Effector memory CD4-positive, alpha-beta T cell (primary cell): ENCODE measurements around the gene TRIM68.

Experiments
- DNase-seq, 3 donors: peaks; one replicate each; pipeline ENCODE4 v3.0.0-alpha.2; 2020
- H3K27ac ChIP-seq: 2 replicates; pipeline ENCODE4 v1.7.0; 2013; ENCODE audit warnings: mild to moderate bottlenecking, low read length, moderate library complexity; ENCODE audit not compliant: insufficient read depth, poor library complexity, severe bottlenecking
- H3K27me3 ChIP-seq: replicated peaks from 2 replicates; pipeline ENCODE4 v1.7.0; 2013; ENCODE audit warnings: mild to moderate bottlenecking, low read length; ENCODE audit not compliant: insufficient read depth, control insufficient read depth, poor library complexity, severe bottlenecking
- H3K36me3 ChIP-seq: 2 replicates; pipeline ENCODE4 v1.7.0; 2013; ENCODE audit warnings: mild to moderate bottlenecking, low read length, moderate library complexity; ENCODE audit not compliant: control insufficient read depth, insufficient read depth
- H3K4me1 ChIP-seq: 2 replicates; pipeline ENCODE4 v1.7.0; 2013; ENCODE audit warnings: low read length, mild to moderate bottlenecking; ENCODE audit not compliant: control insufficient read depth, insufficient read depth, poor library complexity, severe bottlenecking
- H3K4me3 ChIP-seq: 2 replicates; pipeline ENCODE4 v1.7.0; 2013; ENCODE audit warnings: low read length, low read depth, mild to moderate bottlenecking; ENCODE audit not compliant: insufficient read depth, poor library complexity, severe bottlenecking
- H3K9me3 ChIP-seq: 2 replicates; pipeline ENCODE4 v1.7.0; 2013; ENCODE audit warnings: mild to moderate bottlenecking, low read length, moderate library complexity; ENCODE audit not compliant: control insufficient read depth

The TRIM68 gene

GRCh38 chr11:4607096-4607495 is 935 bp downstream of the TRIM68 start:
- Histone ChIP-seq H3K27ac (no peak overlapping the region), H3K4me1 (peaks cover 7% of the 10 kb centered on the region), H3K36me3 (peaks cover 15% of the 10 kb centered on the region), H3K9me3 (no peaks in the 10 kb centered on the region), H3K27me3 (no peaks in the 10 kb centered on the region), H3K4me3 (peak overlapping the region; percentile 67)
- DNase-seq: no peak

GRCh38 chr11:4606231-4607015 is 1.6 kb downstream of the TRIM68 start:
- Histone ChIP-seq H3K36me3 (peaks cover 22% of the 10 kb centered on the region), H3K27ac (no peak overlapping the region), H3K27me3 (no peaks in the 10 kb centered on the region), H3K4me1 (peaks cover 7% of the 10 kb centered on the region), H3K4me3 (no peak overlapping the region), H3K9me3 (no peaks in the 10 kb centered on the region)
- no peak for DNase-seq

GRCh38 chr11:4605057-4605456 is 3.0 kb downstream of the TRIM68 start:
- Histone ChIP-seq H3K4me1 (peaks cover 2% of the 10 kb centered on the region), H3K27me3 (no peaks in the 10 kb centered on the region), H3K9me3 (no peaks in the 10 kb centered on the region), H3K4me3 (no peak overlapping the region), H3K36me3 (peaks cover 36% of the 10 kb centered on the region), H3K27ac (no peak overlapping the region)
- no peak for DNase-seq

- Histone ChIP-seq H3K27ac (no peak within 1 kb of the TSS), H3K9me3 (no peaks in the 10 kb centered on the region), H3K4me1 (no peaks in the 10 kb centered on the region), H3K27me3 (no peaks in the 10 kb centered on the region), H3K4me3 (no peak within 1 kb of the TSS), H3K36me3 (no peaks in the 10 kb centered on the region)
- DNase-seq: no peak
These were observed 14.3 kb downstream of the TRIM68 start, which contains the start of gene OR52I1 for GRCh38 chr11:4593739-4594138. OR52I1 (plus strand) TSS chr11:4594039; CDS start chr11:4594039, 0 bp downstream.

GRCh38 chr11:4589017-4589416 is 19.0 kb downstream of the TRIM68 start:
- H3K4me3 ChIP-seq: no peak overlapping the region
- H3K27me3 ChIP-seq: no peaks in the 10 kb centered on the region
- no peaks in the 10 kb centered on the region for H3K4me1 ChIP-seq
- no peak overlapping the region for H3K27ac ChIP-seq
- H3K9me3 ChIP-seq: no peaks in the 10 kb centered on the region
- DNase-seq: no peak
- no peaks in the 10 kb centered on the region for H3K36me3 ChIP-seq

GRCh38 chr11:4581443-4581842 is 26.6 kb downstream of the TRIM68 start, which contains the start of gene OR52I2:
OR52I2 (plus strand) TSS chr11:4581743.
- H3K27ac ChIP-seq: no peak within 1 kb of the TSS
- H3K9me3 ChIP-seq: no peaks in the 10 kb centered on the region
- no peak within 1 kb of the TSS for H3K4me3 ChIP-seq
- no peaks in the 10 kb centered on the region for H3K36me3 ChIP-seq
- DNase-seq: no peak
- no peaks in the 10 kb centered on the region for H3K27me3 ChIP-seq
- H3K4me1 ChIP-seq: no peaks in the 10 kb centered on the region

GRCh38 chr11:4580124-4580523 is 27.9 kb downstream of the TRIM68 start:
- H3K36me3 ChIP-seq: no peaks in the 10 kb centered on the region
- no peak overlapping the region for H3K4me3 ChIP-seq
- DNase-seq: no peak
- no peaks in the 10 kb centered on the region for H3K9me3 ChIP-seq
- H3K4me1 ChIP-seq: no peaks in the 10 kb centered on the region
- H3K27ac ChIP-seq: no peak overlapping the region
- H3K27me3 ChIP-seq: no peaks in the 10 kb centered on the region

- no peaks in the 10 kb centered on the region for H3K4me1 ChIP-seq
- no peak overlapping the region for H3K4me3 ChIP-seq
- H3K27me3 ChIP-seq: no peaks in the 10 kb centered on the region
- H3K36me3 ChIP-seq: no peaks in the 10 kb centered on the region
- no peak overlapping the region for H3K27ac ChIP-seq
- no peaks in the 10 kb centered on the region for H3K9me3 ChIP-seq
- no peak for DNase-seq
These were observed 29.4 kb downstream of the TRIM68 start for GRCh38 chr11:4578624-4579023.

GRCh38 chr11:4577761-4578160 is 30.3 kb downstream of the TRIM68 start:
- no peaks in the 10 kb centered on the region for H3K36me3 ChIP-seq
- H3K9me3 ChIP-seq: no peaks in the 10 kb centered on the region
- no peak overlapping the region for H3K4me3 ChIP-seq
- H3K27me3 ChIP-seq: no peaks in the 10 kb centered on the region
- no peak overlapping the region for H3K27ac ChIP-seq
- DNase-seq: no peak
- H3K4me1 ChIP-seq: no peaks in the 10 kb centered on the region

- Histone ChIP-seq H3K36me3 (no peaks in the 10 kb centered on the region), H3K27ac (no peak overlapping the region), H3K4me1 (no peaks in the 10 kb centered on the region), H3K4me3 (no peak overlapping the region), H3K9me3 (no peaks in the 10 kb centered on the region), H3K27me3 (no peaks in the 10 kb centered on the region)
- no peak for DNase-seq
These were observed 31.2 kb downstream of the TRIM68 start for GRCh38 chr11:4576880-4577279.
